Thoracic aorta (tissue), 2 donors: ENCODE measurements around the gene SH3GL3. TPM values are rescaled to one million over a fixed set of nuclear protein-coding genes. Genes with fewer than 3 reads are reported as not detected.
A peak's percentile ranks its signal among the peaks of the same experiment; 100 is the strongest.

Experiments
- ATAC-seq: fragments of 150-250 bp; one replicate; pipeline ENCODE4 v1.8.0; 2017; ENCODE audit warnings: low read depth; ENCODE audit not compliant: insufficient number of reproducible peaks, low FRiP score
- DNase-seq: peaks from one replicate; pipeline ENCODE4 v3.0.0-alpha.2; 2020; ENCODE audit warnings: low spot score
- H3K27ac ChIP-seq, 2 donors: fragments of 200-600 bp; sonication (generic); 1 replicate in 1 of 2; 2 replicates in 1 of 2; pipeline ENCODE4 v1.5.1; 2016; ENCODE audit warnings: mild to moderate bottlenecking in 2 of 2, moderate library complexity in 2 of 2
- H3K27me3 ChIP-seq: fragments of 200-600 bp; sonication (generic); replicated peaks from 2 replicates; pipeline ENCODE4 v1.6.0; 2016; ENCODE audit warnings: mild to moderate bottlenecking; ENCODE audit not compliant: insufficient read depth
- H3K36me3 ChIP-seq: fragments of 200-600 bp; sonication (generic); one replicate; pipeline ENCODE4 v1.5.1; 2016
- H3K4me1 ChIP-seq, 2 donors: fragments of 200-600 bp; sonication (generic); 1 replicate in 1 of 2; 2 replicates in 1 of 2; pipeline versions ENCODE4 v1.5.1 to v1.6.0; 2016; ENCODE audit warnings: low read depth in 2 of 2, mild to moderate bottlenecking in 1 of 2; ENCODE audit not compliant: control insufficient read depth in 1 of 2
- H3K4me3 ChIP-seq: fragments of 200-600 bp; sonication (generic); 2 replicates; pipeline ENCODE4 v1.5.1; 2016; ENCODE audit warnings: mild to moderate bottlenecking
- H3K9me3 ChIP-seq: fragments of 200-600 bp; sonication (generic); 2 replicates; pipeline ENCODE4 v1.5.1; 2016
- total RNA-seq, 2 donors: library from RNA; depleted of rRNA; stranded (reverse); fragments of >200 nt; gene quantifications; one replicate each; pipeline versions ENCODE4 v1.1.0 to v1.2.3, GENCODE V29; 2016
- TF ChIP-seq, protein P1 (sequence below): fragments of 200-600 bp; sonication (generic); IDR thresholded peaks from one replicate; pipeline ENCODE4 v1.5.1; 2019; ENCODE audit warnings: antibody characterized with exemption

SH3GL3 gene
- total RNA-seq, 2 donors from 2014 or later = 4.9 TPM; not detected in 1

DNA sequence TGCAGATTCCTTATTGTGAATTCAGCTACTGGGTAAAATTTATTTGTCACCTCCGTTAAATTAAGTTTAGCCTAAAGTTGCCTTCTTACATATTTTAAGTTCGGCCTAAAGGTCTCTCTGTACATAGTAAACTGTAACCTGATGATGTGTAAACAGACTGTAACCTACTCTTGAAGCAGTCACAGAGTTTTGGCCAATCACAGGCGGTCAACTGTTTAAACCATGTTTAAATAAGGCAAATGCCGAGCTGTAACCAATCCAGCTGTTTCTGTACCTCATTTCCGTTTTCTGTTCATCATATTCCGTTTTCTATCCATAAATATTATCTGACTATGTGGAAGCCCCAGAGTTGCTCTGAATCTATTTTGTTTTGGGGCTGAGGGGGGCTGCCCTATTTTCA is 204.4 kb downstream of the SH3GL3 start:
- TF ChIP-seq, protein P1, sequence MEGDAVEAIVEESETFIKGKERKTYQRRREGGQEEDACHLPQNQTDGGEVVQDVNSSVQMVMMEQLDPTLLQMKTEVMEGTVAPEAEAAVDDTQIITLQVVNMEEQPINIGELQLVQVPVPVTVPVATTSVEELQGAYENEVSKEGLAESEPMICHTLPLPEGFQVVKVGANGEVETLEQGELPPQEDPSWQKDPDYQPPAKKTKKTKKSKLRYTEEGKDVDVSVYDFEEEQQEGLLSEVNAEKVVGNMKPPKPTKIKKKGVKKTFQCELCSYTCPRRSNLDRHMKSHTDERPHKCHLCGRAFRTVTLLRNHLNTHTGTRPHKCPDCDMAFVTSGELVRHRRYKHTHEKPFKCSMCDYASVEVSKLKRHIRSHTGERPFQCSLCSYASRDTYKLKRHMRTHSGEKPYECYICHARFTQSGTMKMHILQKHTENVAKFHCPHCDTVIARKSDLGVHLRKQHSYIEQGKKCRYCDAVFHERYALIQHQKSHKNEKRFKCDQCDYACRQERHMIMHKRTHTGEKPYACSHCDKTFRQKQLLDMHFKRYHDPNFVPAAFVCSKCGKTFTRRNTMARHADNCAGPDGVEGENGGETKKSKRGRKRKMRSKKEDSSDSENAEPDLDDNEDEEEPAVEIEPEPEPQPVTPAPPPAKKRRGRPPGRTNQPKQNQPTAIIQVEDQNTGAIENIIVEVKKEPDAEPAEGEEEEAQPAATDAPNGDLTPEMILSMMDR = no peak
- Histone ChIP-seq H3K27me3 (no peaks in the 10 kb centered on the region), H3K36me3 (no peaks in the 10 kb centered on the region), H3K4me1 (peaks cover 14 to 32% of the 10 kb centered on the region in 2 donors), H3K27ac (peak overlapping the region in 1 of 2 donors; percentile 94), H3K4me3 (no peak overlapping the region), H3K9me3 (no peaks in the 10 kb centered on the region)
- DNase-seq (no peak), ATAC-seq (no peak)

DNA sequence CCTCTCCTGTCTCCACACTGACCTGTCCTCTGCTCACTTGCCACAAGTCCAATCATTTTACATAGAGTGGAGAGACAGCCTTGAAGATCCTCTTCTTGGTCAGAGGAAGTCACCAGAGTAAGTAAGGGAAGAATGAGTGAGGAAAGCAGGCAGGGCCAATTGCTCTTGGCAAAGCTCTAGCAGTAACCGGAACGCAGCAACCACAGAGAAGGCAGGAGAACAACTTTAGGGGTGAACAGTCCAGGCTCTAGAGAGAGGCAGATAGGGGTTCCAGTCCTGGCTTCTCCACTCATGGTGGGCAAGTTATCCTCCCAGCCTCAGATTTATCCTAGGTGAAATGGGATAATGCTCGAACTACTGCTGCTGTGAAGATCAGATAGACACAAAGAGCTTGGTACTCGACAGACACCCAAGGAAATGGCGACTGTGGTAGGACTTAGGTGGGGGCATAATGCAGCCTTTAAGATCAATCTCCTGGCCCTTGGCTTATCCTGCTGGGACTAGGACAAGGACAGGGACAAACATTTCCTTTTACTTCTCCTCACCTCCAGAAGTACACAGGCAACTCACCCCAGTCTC is 205.6 kb downstream of the SH3GL3 start:
- peaks cover 14 to 44% of the 10 kb centered on the region in 2 donors for H3K4me1 ChIP-seq

DNA sequence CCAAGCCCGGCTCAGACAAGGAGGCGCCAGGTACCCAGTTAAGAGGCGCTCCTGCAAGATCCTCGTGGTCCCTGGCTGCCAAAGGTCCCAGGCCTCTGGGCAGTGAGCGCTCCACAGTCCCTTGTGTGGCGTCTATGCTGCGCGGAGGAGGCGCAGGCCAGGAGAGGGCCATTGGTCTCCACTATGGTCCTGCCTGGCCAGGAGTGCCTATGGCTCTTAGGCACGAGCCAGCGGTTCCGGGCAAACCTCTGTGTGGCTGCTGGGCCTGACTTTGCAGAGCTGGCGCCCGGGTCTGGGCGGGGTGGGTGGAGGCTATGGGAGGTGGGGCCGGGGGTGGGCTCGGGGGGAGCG is 206.1 kb downstream of the SH3GL3 start:
- Histone ChIP-seq H3K9me3 (no peaks in the 10 kb centered on the region), H3K4me1 (peaks cover 14 to 49% of the 10 kb centered on the region in 2 donors), H3K27me3 (no peaks in the 10 kb centered on the region), H3K27ac (peak overlapping the region; percentile 92 to 94), H3K4me3 (peak overlapping the region; percentile 96), H3K36me3 (no peaks in the 10 kb centered on the region)
- TF ChIP-seq, protein P1 = no peak
- peak; percentile 29 for DNase-seq
- ATAC-seq = no peak

More for the DNA sequence above, 205.6 kb downstream of the SH3GL3 start:
- no peaks in the 10 kb centered on the region for H3K27me3 ChIP-seq
- peak overlapping the region; percentile 96 for H3K4me3 ChIP-seq
- H3K27ac ChIP-seq = peak overlapping the region; percentile 92 to 94
- DNase-seq = no peak
- TF ChIP-seq, protein P1 = no peak
- no peaks in the 10 kb centered on the region for H3K36me3 ChIP-seq
- no peak for ATAC-seq
- H3K9me3 ChIP-seq = no peaks in the 10 kb centered on the region

DNA sequence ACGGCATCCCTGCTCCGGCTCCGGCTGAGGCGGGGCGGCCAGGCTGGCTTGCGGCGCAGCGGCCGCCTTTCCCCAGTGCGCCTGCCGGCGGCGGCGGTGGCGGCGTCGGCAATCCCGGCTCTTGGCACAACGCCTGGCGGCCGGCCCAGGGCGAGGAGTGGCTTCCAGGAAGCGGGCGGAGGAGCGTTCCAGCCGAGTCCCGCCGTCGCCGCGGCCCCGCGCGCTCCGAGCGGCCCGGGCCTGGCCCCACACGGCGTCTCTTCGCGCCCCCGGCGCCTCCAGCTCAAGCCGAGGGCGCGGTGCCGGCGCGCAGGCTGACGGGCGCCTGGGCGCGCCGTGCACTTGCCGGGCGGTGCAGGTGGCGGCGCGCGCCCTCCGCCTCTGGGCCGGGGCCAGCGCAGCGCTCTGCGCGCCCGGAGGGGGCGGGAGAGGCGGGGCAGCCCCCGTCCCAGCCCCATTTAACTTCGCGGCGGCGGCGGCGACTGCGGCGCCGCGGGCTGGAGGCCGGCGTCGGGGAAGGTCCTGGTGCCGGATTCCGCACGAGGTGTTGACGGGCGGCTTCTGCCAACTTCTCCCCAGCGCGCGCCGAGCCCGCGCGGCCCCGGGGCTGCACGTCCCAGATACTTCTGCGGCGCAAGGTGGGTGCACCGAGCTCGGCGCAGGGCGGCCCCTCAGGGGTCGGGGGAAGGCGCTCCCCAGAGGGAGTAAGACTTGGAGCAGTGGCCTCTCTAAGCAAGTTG is 206.7 kb downstream of the SH3GL3 start, which contains the start of gene ADAMTSL3:
ADAMTSL3 (plus strand) TSS at position 485 of the 740 bp plus-strand sequence. CDS start 1,639 bp downstream, outside the sequence.
- H3K27me3 ChIP-seq = no peaks in the 10 kb centered on the region
- DNase-seq = peak; percentile 21
- ATAC-seq = peak; percentile 66
- H3K36me3 ChIP-seq = no peaks in the 10 kb centered on the region
- no peaks in the 10 kb centered on the region for H3K9me3 ChIP-seq
- H3K4me1 ChIP-seq = peaks cover 14 to 55% of the 10 kb centered on the region in 2 donors
- H3K4me3 ChIP-seq = peak within 1 kb of the TSS; percentile 96
- TF ChIP-seq, protein P1 = no peak
- peak within 1 kb of the TSS; percentile 92 to 94 for H3K27ac ChIP-seq

DNA sequence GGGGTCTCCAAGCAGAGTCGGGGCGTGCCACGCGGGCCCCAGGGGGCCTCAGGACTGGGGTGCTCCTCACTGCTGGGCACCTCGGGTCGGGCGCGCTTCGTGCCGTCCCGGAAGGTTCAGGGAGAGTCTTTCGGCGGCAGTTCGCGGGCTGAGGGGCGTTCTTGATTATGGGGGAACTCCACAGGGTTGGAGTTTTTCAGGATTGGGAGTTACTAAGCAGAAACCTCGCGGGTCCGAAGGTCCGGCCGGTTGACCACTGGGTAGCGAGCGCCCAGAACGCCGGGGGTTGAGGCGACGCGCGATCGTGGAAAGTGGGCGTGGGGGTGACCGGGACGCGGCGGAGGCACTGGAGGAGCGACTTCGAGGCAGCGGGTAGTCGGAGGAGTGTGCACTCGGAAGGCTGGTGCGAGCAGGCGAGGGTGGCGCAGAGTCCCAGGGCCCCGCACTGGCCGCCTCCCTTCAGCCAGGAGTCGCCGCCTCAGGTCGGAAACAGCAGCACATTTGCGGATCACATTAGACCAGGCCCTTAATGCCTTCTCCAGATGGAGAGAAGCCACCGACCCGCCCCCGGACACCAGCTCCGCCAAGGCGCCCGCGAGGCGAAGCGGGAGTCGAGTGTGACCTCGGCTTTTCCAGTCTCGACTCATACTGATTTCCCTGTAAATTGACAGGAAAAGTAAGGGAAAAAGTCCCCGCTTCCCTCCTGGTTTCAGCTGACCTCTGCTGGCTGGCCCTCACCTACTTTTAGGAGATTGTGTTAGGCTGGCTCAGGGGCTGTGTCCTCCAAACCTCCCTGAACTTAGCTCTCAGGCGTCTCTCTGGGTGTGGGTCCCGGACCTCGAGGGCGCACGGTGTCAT is 207.5 kb downstream of the SH3GL3 start:
- H3K27ac ChIP-seq = peak overlapping the region; percentile 92 to 94
- H3K36me3 ChIP-seq = no peaks in the 10 kb centered on the region
- ATAC-seq = no peak
- H3K4me1 ChIP-seq = peaks cover 14 to 62% of the 10 kb centered on the region in 2 donors
- H3K27me3 ChIP-seq = no peaks in the 10 kb centered on the region
- no peak for DNase-seq
- H3K9me3 ChIP-seq = no peaks in the 10 kb centered on the region
- H3K4me3 ChIP-seq = peak overlapping the region; percentile 96
- TF ChIP-seq, protein P1 = peak; percentile 19
